SK-N-MC (cell line): ENCODE data around the gene SLC29A4.

Source experiments
- EZH2 ChIP-seq: fragments of 200-600 bp; sonication (generic); IDR thresholded peaks from one replicate; pipeline ENCODE4 v1.6.1; 2017; ENCODE audit warnings: antibody characterized with exemption
- POLR2AphosphoS5 ChIP-seq: IDR thresholded peaks from 2 replicates; pipeline ENCODE4 v1.6.1; 2012; ENCODE audit warnings: mild to moderate bottlenecking, low read depth, low read length, borderline replicate concordance

- TF ChIP-seq EZH2 (no peak), POLR2AphosphoS5 (no peak)
Measured at GRCh38 chr7:5274441-5274840, 8.3 kb upstream of the SLC29A4 start.
